NCI-H1048 (cell line): ENCODE data around the gene SGK1.
"Not testable (repeated sequence)": the region's sequence is repeated elsewhere in the genome, so short reads cannot be mapped to it uniquely, and the experiment has no call there.

Experiments
- DNase-seq: peaks from one replicate; lab custom pipeline; 2025; lab: John Stamatoyannopoulos, UW

The SGK1 gene

DNA sequence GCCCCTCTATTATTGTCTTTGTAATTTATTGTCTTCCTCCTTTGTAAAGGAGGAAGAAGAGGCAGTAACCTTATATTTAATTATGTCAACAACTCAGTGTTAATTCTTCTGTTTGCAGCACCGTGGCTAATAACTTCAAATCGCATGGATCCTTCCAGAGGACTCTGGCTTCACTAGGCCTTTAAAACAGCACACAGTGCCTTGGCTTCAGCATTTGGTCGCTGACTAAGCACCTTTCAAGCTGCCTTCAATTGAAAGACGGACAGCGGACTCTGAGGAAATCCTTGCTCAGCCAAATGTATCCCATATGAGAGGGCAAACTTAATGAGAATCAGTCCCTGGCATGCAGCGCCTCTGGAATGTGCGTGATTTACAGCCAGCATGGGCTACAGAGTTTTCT is 64.2 kb downstream of the SGK1 start:
- DNase-seq: no peak

DNA sequence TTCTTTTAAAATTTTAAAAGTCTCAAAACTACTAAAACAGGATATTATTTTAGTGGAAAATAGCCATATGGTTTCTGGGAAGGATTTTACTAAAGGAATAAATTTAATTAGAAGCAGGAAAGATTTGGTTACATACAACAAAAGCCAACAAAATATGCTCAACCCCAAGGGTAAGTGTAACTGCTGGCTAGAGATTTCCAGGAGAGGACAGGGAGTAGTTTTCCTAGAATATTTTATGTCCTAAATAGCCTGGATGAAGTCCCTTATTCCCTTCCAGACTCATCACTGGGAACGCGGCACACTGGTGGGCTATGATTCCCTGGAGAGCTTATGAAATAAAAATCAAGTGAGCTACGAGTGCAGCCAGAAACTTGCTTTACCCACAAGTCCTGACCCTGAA is 66.6 kb downstream of the SGK1 start:
- DNase-seq: no peak

DNA sequence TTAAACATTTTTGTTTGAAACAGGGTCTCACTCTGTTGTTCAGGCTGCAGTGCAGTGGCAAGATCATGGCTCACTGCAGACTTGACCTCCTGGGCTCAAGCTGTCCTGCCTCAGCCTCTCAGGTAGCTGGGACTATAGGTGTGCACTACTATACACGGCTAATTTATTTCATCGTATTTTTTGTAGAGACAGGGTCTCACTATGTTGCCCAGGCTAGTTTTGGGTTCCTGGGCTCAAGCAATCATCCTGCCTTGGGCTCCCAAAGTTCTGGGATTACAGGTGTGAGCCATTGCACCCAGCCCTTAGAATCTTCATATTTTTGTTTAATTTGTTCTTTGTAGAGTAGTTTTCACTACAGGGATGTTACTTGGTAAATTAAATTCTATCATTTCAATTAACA is 67.1 kb downstream of the SGK1 start:
- no peak for DNase-seq

DNA sequence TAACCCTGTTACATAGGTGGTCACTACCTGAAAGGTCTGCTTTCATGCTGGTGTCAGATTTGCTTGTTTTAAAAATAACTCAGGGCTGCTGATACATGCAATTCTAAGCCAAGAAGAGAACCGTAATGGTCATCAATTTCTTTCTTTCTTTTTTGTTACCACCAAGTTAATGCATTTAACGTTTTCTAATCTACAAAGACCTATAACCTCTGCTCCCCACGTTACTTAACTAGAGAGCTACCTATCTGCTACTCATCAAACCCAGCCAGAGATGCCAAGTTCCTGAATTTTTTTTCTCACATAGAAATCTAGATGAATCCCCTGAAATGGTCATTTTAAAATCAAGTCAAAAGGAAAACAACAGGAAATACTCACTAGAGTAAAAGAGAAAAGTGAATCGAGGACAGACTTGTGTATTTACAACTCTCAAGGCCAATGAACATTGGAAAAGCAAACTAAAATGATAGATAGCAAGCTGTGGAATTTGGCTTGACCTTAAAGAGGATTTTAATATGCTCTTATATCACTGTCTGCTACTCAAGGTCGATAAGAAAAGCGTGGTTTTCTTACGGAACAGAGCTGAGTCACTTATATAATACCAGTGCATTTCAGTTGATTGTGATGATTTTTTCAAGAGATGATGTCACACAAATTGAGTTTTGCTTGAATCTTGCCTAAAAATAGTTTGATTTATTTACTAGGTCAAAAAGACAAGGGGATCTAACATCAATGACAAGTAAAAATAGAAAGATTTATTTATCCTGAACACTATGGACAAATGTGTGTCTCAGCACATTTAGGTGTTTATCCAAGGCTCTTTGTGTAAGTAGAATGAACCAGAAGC is 67.9 kb downstream of the SGK1 start:
- DNase-seq: no peak

DNA sequence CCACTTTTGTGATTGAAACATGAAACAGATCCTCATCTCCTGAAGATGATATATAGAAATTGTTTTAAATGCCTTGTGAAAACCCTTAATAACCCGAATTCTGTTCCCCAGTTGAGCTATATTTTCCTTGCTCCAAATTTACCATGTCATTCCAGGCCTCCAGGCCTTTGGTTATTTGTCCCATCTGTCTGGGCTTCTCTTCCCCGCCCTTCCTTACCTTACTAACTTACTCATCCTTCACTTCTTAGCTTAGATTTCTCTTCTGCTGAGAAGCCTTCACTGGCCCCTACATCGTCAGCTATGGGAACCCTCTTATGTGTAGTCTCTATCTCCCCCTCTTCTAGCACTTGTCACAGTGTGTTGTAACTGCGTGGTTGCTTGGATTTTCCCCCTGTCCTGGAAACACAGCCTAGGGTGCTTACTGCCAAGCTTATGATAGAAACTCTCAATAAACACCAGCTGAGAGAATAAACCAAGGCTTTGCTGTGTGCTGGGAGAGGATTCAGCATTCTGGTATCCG is 68.6 kb downstream of the SGK1 start:
- no peak for DNase-seq

DNA sequence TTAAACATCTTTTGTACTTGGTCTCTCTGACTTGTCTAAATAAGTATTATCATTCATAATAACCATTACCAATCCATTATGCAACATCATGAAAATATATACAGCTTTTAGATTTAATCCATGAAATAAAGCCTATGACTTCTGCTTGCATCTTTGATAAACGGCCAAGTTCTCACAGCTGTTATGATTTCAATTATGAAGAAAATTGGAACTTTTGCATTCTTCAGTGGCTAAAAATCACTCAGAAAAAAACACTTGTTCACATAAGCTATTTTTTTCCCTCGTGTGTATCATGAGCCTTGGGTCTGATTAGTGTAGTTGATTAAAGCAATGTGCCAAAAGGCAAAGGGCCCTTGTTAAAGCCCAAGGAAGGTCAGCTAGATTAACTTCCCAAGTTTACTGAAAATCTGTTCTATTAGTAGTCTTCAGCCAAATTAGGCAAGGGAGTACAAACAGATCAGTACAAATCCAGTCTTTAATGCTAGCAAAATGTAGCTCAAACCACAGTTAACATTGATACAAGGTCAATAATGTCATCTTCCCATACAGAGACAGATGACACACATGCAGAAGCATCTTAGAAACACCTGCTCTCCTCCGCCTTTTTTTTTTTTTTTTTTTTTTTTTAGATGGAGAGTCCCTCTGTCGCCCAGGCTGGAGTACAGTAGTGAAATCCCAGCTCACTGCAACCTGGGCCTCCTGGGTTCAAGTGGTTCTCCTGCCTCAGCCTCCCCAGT is 69.9 kb downstream of the SGK1 start:
- no peak for DNase-seq

DNA sequence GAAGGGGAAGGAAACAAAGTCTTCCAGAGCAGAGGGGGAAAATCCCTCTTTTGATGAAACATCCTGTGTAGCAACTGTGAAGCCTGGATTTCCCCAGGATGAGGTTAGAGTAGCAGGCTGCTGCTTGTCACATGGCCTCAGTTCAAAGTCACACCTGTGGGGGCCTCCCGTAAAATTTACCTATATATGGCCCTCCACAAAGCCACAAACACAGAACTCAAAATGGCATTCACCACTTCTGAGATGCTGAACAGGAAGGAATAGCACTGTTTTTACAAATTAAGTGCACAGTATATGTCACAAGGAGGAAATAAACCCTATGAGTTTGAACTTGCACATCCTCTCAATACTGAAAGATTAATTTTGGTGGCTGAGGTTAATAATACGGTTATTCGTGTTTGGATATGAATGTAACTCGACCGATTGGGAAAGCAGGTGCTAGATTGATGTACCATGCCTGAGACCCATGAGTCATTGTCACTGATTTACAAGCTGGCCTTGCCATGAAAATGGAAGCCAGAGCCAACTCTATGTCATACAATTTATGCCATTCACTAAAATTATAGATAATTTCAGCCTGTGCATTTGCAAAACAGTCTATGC is 70.6 kb downstream of the SGK1 start:
- DNase-seq: no peak

DNA sequence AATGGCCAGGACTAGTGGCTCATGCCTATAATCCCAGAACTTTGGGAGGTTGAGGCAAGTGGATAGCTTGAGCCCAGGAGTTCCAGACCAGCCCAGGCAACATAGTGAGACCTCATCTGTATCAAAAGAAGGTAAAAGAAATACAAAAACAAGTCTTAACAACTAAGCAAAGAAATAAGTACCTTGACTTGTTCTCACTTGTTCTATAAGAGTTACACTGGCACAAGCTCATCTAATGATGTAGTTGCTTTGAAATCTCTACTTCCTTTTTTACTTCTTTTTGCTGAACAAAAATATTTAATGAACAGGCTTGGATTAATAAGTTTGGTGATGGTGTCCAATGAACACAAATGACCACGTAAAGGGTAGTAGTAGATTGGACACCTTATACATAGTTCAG is 72.2 kb downstream of the SGK1 start:
- DNase-seq: no peak

DNA sequence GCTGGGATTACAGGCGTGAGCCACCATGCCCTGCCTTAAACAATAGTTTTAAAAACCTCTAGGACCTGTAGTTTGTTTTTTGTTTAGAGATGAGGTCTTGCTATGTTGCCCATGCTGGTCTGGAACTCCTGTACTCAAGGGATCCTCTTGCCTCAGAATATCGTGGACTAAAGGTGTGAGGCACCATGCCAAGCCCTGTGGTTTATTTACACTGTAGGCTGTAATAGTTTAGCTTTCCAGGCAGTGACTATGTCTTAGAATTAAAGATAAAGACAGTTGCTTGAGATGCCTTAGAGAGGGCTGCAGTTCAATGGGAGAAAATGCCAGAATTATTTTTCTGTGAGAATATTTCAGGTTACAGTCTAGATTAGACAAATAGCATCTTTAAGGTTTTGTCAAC is 72.9 kb downstream of the SGK1 start:
- no peak for DNase-seq

DNA sequence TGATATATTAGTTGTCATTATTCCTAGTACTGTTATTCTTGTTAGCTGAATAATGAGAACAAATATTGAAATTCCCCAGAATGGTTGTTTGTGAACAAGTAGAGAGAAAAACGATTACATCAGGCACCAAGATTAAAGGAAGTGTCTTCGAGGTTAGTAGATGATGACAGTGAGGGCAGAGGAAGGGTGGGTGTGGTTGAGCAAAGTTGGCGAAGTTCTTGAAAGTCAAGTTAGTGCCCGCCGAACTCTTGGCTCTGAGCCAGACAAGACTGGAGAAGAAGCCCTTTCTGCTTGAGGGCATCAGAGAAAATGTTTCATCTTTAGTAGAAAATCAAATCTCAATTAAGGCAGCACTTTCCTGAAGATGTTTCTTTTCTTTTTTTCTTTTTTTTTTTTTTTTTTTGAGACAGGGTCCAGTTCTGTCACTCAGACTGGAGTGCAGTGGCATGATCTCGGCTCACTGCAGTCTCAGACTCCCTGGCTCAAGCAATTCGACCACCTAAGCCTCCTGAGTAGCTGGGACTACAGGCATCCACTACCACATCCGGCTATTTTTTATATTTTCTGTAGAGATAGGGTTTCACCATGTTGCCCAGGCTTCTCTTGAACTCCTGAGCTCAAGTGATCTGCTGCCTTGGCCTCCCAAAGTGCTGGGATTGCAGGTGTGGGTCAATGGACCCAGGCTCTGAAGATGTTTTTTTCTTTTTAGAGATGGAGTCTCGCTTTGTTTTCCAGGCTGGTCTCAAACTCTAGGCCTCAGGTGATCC is 77.1 kb downstream of the SGK1 start:
- DNase-seq: no peak

DNA sequence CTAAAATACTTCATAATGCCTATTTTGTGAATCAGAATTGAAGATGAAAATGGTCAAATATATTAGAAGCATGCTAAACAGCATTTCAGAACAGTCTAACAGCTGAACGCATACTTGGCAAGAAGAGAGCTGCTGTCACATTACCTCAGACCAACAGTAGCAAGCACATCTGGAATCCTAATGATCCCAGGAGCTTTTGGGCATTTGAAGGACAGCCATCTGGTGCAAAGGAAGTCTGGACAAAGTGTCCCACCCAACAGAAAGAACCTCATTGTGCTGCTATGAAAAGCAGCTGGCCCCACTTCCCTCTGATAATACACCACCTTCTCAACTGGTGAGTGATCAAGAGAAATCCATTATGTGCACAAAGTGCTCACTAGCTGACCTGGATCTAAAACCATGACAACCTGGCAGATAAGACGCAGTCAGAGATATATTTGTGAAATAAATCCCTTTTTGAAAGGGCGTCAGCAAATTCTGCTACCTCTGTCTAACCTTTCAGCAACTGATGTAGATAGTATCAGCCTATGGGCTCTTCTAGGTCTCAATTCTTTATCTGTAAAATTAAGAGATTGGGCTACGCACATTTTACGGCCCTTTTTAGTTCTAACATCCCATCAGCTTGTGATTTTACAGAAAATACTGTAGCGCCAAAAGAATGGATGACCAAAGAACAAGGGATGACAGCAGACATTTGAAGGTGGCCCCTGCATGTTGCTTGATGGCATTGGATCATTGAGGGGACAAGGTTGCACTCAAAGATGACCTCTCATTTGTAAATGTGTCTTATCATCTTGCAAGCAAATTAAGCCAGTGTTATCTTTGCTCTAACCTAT is 78.7 kb downstream of the SGK1 start:
- no peak for DNase-seq

DNA sequence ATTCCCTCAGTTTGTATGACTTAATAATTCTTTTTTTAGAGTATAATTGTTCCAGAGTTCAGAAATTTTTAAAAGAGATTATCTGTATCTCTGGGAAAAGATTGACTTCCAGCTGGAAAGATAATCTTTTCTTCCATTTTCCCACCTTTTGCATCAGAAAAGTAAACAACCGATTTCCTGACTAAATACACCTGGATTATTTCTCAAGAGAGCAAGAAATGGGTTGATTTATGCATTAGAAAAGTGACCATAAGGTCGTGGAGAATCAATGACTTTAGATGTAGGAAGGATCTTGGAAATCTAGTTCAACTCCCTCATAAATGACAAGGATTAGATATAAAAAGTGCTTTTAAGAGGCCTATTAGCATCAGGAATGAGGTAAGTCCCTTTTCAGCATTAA is 79.9 kb downstream of the SGK1 start:
- DNase-seq: no peak

DNA sequence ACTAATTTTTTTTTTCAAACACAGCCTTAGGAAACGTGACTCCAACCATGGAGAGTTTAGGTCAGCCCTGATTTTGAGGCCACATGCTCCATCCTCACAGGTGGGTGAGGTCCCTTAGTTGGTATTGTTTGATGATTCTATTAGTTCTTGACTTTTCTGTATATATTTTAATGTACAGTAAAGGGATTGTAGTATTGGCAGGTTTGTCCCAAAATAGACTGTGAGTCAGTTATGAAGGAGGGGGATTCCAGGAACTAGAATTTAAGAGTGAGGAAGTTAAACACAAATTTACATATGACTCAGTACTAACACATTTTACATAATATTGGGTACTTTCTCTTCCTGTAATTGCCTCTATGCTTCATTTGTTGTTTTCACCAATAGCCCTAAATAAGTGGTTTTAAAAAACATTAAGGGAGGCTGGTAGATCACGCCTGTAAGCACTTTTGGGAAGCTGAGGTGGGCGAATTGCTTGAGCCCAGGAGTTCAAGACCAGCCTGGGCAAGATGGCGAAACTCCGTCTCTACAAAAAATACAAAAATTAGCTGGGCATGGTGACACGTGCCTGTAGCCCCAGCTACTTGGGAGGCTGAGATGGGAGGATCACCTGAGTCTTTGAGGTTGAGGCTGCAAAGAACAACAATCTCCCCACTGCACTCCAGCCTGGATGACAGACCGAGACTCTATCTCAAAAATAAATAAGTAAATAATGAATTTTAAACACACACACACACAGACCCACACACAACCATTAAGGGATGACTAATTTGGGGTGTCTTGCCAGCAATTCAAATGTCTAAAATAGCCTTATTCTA is 81.8 kb downstream of the SGK1 start:
- no peak for DNase-seq

DNA sequence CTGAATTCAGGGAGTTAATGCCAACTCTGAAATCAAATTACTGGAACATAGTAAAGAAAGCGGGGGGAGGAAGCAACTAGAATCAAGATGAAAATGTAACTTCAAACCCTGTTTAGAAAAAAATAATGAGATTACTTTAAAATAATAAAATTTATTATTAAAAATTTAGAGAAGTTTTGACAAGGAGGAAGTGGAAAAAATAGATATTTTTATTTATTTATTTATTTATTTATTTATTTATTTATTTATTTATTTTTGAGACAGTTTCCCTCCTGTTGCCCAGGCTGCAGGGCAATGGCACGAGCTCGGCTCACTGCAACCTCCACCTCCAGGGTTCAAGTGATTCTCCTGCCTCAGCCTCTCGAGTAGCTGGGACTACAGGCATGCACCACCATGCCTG is 82.6 kb downstream of the SGK1 start:
- not testable (repeated sequence) for DNase-seq

DNA sequence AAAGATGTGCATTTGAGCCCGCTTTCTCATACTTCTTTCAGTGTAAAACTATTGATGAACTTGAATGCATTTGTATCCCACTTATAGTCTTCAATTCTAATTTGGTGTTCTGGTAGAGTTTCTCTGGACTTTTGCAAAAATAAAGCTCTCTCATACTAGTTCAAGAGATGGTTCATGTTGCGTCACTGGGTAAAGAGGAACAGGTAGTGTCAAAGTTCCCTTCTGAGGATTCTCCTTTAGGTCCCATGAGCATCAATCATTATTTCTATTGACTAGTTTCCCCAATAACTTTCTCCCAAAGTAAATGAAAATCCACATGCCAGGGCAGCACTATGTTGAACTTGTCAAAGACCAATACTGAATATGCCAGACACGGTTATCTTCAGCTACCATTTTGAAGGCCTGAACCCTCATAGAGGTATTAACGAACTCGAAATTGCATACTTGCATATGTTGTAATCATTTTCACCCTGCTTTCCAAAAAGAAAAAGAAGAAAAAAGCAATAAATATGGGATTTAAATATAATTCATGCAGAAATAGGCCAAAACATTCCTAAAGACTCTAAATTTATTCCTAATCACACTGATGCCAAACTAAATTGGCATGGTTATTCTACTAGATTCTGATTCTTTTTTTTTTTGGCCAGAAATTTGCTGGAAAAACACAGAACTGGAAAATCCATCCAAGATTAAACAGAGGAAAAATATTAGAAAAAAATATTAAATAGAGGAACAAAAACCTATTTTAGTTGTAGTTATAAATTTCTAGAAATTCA is 84.5 kb downstream of the SGK1 start:
- no peak for DNase-seq

DNA sequence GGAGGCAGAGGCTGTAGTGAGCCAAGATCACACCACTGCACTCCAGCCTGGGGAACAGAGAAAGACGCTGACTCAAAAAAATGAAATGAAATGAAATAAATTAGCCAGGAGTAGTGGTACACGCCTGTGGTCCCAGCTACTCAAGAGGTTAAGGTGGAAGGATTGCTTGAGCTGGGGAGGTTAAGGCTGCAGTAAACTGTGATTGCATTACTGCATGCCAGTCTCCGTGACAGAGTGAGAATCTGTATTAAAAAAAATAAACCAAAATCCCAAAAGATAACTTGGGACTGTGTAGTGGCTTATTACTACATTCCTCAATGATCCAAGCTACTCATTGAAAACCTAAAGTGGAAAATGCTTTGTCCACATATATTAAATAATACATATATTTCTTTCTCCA is 87.0 kb downstream of the SGK1 start:
- DNase-seq: no peak

DNA sequence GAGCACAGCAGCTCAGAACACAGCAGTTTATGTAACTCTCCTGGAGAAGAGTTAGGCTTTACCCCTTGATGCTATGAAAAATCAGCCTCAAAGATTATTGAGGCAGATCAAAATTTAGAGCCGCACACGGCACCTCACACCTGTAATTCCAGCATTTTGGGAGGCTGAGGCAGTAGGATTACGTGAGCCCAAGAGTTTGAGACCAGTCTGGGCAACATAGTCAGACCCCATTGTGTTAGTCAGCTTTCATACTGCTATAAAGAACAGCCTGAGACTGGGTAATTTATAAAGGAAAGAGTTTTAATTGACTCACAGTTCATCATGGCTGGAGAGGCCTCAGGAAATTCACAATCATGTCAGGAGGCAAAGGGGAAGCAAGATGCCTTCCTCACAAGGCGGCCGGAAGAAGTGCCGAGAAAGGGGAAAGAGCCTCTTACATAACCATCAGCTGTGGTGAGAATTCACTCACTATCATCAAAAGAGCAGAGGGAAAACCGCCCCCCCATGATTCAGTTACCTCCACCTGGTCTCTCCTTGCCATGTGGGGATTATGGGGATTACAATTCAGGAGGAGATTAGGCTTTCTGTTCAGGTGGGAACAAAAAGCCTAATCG is 87.7 kb downstream of the SGK1 start:
- DNase-seq: no peak

DNA sequence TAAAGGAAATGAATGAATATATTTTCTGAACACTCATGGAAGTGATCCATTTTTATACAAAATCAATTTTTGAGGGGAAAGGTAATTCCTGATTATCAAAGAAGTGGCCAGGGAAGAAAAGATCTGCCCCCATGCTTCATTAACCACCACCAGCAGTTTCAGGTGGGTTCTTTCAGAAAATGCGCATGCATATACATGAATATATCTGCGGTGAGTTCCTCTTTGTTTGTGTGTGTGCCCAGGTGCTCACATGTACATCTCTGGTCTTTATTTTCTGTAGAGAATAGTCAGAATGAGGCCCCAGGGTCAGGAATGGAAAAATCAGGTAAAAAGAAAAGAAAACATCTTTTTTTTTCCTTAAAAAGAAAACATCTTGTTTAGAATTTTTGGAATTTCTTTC is 88.4 kb downstream of the SGK1 start:
- no peak for DNase-seq

DNA sequence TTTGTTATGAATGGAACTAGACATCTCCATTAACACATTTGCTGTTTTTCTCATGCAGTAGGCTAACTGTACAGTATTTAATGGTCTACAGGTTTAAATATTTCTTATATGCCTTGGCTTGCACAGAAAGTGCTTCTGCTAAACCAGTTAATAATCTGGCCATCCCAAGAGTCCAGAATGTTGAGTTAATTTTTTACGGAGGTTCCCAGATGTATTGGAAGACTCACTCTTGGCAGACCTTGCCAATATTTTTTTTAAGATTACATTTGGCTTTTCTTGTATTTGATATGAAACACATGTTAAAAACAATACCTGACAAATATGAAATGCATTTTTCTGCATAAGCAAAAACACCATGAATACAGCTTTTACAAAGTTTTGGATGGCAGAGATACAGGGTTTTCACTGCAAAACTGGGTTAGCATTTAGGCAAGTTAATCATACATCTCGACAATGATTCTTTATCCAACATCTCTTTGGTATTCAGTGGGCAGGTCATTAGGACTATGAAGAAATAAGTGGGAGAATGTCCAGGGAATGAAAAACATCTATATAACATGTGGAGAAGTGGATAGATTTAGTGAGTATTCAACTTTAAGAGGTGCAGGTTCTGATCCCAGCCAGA is 94.0 kb downstream of the SGK1 start:
- no peak for DNase-seq
